GM10266 (cell line): Measurements from ENCODE around the gene TENM3.

Experiments
- DNase-seq: peaks from one replicate; pipeline ENCODE4 v3.0.0; 2012; ENCODE audit errors: extremely low spot score
- CTCF ChIP-seq: IDR thresholded peaks from 2 replicates; pipeline ENCODE4 v1.5.1; 2012; ENCODE audit warnings: mild to moderate bottlenecking, low read depth; ENCODE audit not compliant: control insufficient read depth, insufficient read depth; ENCODE audit errors: missing control alignments

Gene TENM3

GRCh38 chr4:182246401-182247205 lies 3.4 kb downstream of the TENM3 start:
- DNase-seq = no peak
- TF ChIP-seq CTCF = no peak

GRCh38 chr4:182248295-182248694 lies 5.1 kb downstream of the TENM3 start:
- TF ChIP-seq CTCF = no peak
- DNase-seq = no peak

- TF ChIP-seq CTCF = no peak
- DNase-seq = no peak
Measured at GRCh38 chr4:182250446-182250845, 7.2 kb downstream of the TENM3 start.

- no peak for TF ChIP-seq CTCF
- DNase-seq = no peak
Measured at GRCh38 chr4:182251116-182251515, 7.9 kb downstream of the TENM3 start.

- TF ChIP-seq CTCF = no peak
- no peak for DNase-seq
Measured at GRCh38 chr4:182252220-182252619, 9.0 kb downstream of the TENM3 start.

GRCh38 chr4:182254026-182254780 lies 11.0 kb downstream of the TENM3 start:
- TF ChIP-seq CTCF = no peak
- no peak for DNase-seq
